HG03571 (cell line): ENCODE measurements around the gene ELK3.
"Not testable (repeated sequence)": the region's sequence is repeated elsewhere in the genome, so short reads cannot be mapped to it uniquely, and the experiment has no call there.

ENCODE experiments used
- ATAC-seq: cut with Tn5 transposase; IDR thresholded peaks from one replicate; pipeline ENCODE4 v1.9.1; 2021; ENCODE audit not compliant: unreplicated experiment

The ELK3 gene

DNA sequence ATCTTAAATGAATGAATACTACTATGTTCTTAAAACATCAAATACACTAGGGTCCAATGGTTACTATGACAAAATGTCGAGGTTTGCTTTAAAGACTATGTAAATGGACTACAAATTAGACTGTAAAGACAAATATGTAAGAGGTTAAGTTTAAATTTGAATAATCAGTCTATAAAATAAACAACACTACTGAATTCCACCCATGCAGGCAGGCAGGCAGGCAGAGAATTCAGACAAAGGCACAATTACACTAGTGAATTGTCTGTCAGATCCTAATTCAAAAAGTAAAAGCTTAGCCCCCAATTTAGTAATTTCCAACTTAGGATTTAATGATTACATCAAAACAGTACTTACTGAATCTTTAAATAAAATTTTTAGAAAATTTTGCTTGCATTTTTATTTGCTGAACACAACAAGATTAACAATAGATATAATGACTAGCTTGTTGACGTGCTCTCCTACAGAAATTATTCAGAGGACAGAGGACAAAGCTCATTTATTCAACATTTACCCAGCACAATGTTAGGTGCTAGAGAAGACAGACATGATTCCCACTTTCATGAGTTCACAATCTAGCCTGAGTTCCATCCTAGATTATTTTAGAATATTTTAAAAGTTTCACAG, 108.6 kb downstream of the ELK3 start:
- no peak for ATAC-seq

- no peak for ATAC-seq
These were observed 109.5 kb downstream of the ELK3 start for GRCh38 chr12:96303653-96304052.

GRCh38 chr12:96305665-96306064, 111.5 kb downstream of the ELK3 start:
- ATAC-seq, result no peak

- ATAC-seq, result no peak
These were observed 114.7 kb downstream of the ELK3 start for GRCh38 chr12:96308881-96309280.

GRCh38 chr12:96310067-96310466, 115.9 kb downstream of the ELK3 start:
- no peak for ATAC-seq

GRCh38 chr12:96311191-96311590, 117.0 kb downstream of the ELK3 start:
- ATAC-seq, result no peak

GRCh38 chr12:96313606-96314005, 119.4 kb downstream of the ELK3 start:
- no peak for ATAC-seq

DNA sequence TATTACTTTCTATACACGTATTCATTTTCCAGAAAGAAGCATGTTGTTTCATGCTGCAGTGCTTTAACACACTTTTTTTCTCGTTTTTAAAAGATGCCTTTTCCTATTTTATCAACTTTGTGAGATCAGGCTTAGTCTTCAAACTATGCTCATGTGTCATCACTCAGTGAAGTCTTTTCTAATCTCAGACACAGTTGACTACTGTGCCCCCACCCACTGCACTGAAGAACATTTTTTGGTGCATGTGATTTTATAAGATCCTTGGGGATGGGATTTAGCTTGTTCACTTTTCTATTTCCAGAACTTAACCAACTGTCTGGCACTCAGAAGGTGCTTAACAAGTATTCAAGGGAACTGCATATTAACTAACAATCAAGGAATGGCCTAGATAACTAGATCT, 120.5 kb downstream of the ELK3 start:
- no peak for ATAC-seq

DNA sequence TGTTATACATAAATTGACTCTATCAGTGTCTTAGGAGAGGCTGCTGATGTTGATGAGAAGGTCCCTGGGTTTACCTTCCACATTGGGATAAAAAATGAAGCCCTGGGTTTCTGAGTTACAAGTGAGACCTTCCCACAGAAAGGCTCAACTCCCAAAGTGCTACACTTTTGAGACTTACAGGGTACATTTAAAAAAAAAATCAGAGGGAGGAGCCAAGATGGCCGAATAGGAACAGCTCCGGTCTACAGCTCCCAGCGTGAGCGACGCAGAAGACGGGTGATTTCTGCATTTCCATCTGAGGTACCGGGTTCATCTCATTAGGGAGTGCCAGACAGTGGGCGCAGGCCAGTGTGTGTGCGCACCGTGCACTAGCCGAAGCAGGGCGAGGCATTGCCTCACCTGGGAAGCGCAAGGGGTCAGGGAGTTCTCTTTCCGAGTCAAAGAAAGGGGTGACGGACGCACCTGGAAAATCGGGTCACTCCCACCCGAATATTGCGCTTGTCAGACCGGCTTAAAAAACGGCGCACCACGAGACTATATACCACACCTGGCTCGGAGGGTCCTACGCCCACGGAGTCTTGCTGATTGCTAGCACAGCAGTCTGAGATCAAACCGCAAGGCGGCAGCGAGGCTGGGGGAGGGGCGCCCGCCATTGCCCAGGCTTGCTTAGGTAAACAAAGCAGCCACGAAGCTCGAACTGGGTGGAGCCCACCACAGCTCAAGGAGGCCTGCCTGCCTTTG, 121.7 kb downstream of the ELK3 start:
- not testable (repeated sequence) for ATAC-seq

DNA sequence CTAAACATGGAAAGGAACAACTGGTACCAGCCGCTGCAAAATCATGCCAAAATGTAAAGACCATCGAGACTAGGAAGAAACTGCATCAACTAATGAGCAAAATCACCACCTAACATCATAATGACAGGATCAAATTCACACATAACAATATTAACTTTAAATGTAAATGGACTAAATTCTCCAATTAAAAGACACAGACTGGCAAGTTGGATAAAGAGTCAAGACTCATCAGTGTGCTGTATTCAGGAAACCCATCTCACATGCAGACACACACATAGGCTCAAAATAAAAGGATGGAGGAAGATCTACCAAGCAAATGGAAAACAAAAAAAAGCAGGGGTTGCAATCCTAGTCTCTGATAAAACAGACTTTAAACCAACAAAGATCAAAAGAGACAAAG, 123.6 kb downstream of the ELK3 start:
- ATAC-seq, result not testable (repeated sequence)
